Ovary (tissue), 3 donors: ENCODE data around the gene ZNF747.

Experiments
- POLR2A ChIP-seq: fragments of 450-650 bp; IDR thresholded peaks from one replicate; pipeline ENCODE4 v1.6.1; 2017; ENCODE audit warnings: antibody characterized with exemption, mild to moderate bottlenecking, moderate library complexity
- TF ChIP-seq, protein P1 (sequence below), 3 donors: fragments of 450-650 bp in 2 of 3; fragments of 200-600 bp in 1 of 3; IDR thresholded peaks; one replicate each; pipeline versions ENCODE4 v1.5.1 to v1.8.0; 2016 to 2022; ENCODE audit warnings: antibody characterized with exemption in 3 of 3, mild to moderate bottlenecking in 1 of 3
- donor health status: DM: no; HTN: no; CAD: no.

- TF ChIP-seq, protein P1, sequence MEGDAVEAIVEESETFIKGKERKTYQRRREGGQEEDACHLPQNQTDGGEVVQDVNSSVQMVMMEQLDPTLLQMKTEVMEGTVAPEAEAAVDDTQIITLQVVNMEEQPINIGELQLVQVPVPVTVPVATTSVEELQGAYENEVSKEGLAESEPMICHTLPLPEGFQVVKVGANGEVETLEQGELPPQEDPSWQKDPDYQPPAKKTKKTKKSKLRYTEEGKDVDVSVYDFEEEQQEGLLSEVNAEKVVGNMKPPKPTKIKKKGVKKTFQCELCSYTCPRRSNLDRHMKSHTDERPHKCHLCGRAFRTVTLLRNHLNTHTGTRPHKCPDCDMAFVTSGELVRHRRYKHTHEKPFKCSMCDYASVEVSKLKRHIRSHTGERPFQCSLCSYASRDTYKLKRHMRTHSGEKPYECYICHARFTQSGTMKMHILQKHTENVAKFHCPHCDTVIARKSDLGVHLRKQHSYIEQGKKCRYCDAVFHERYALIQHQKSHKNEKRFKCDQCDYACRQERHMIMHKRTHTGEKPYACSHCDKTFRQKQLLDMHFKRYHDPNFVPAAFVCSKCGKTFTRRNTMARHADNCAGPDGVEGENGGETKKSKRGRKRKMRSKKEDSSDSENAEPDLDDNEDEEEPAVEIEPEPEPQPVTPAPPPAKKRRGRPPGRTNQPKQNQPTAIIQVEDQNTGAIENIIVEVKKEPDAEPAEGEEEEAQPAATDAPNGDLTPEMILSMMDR (IDR thresholded peaks at IDR 0.05): no peak
- no peak for TF ChIP-seq POLR2A
These were observed 35.4 kb downstream of the ZNF747 start for GRCh38 chr16:30499284-30499683.
